Measurements from ENCODE around the gene RND3.

- no peak for TF ChIP-seq CTCF (IDR thresholded peaks at IDR 0.05)
- no peak for TF ChIP-seq POLR2A (IDR thresholded peaks at IDR 0.05)
These were observed 32.6 kb upstream of the RND3 start for GRCh38 chr2:150520033-150520432.
